Lower leg skin (tissue), 3 donors: Measurements from ENCODE around the gene LGR4.

ENCODE experiments used
- CTCF ChIP-seq, 3 donors: fragments of 450-650 bp; IDR thresholded peaks; one replicate each; pipeline ENCODE4 v1.5.1; 2016; ENCODE audit warnings: antibody characterized with exemption in 3 of 3, mild to moderate bottlenecking in 3 of 3, moderate library complexity in 2 of 3
- POLR2A ChIP-seq, 2 donors: fragments of 450-650 bp; IDR thresholded peaks; one replicate each; pipeline ENCODE4 v1.6.1; 2016 to 2017; ENCODE audit warnings: antibody characterized with exemption in 2 of 2, mild to moderate bottlenecking in 1 of 2, moderate library complexity in 1 of 2

- TF ChIP-seq CTCF (IDR thresholded peaks at IDR 0.05) (no peak), POLR2A (IDR thresholded peaks at IDR 0.05) (no peak)
Observed at GRCh38 chr11:27443746-27444507, 28.7 kb downstream of the LGR4 start.
